ENCODE results near the gene PALM. TPM values are rescaled to one million over a fixed set of nuclear protein-coding genes. Genes with fewer than 3 reads are reported as not detected.

The PALM gene
- total RNA-seq, 3 donors from 2014 or later: 8.1 to 58.4 (median 13.0) TPM

GRCh38 chr19:674282-675151, 34.2 kb upstream of the PALM start:
- ATAC-seq (no peak), DNase-seq (peak in 1 of 3 donors; percentile 56)
- no peaks in the 10 kb centered on the region for H3K9me3 ChIP-seq
- peaks cover 10% of the 10 kb centered on the region for H3K4me1 ChIP-seq (ENCODE audit: low read depth)
- intact Hi-C loops (cut with DNase I, micrococcal nuclease): no loop called here
- H3K4me3 ChIP-seq: no peak overlapping the region
- no peaks in the 10 kb centered on the region for H3K36me3 ChIP-seq (ENCODE audit: low read depth)
- TF ChIP-seq CTCF (IDR thresholded peaks at IDR 0.05): no peak

- no peak for ATAC-seq
- no peak for DNase-seq
- intact Hi-C loops (cut with DNase I, micrococcal nuclease): no loop called here
- Histone ChIP-seq H3K4me3 (no peak overlapping the region), H3K9me3 (no peaks in the 10 kb centered on the region), H3K4me1 (ENCODE audit: low read depth) (peaks cover 12% of the 10 kb centered on the region), H3K36me3 (ENCODE audit: low read depth) (no peaks in the 10 kb centered on the region)
- no peak for TF ChIP-seq CTCF (IDR thresholded peaks at IDR 0.05)
Observed at GRCh38 chr19:676007-676338, 32.8 kb upstream of the PALM start.

- TF ChIP-seq CTCF (IDR thresholded peaks at IDR 0.05): no peak
- intact Hi-C loops (cut with DNase I, micrococcal nuclease): no loop called here
- no peaks in the 10 kb centered on the region for H3K36me3 ChIP-seq (ENCODE audit: low read depth)
- peak in 1 of 3 donors; percentile 57 for DNase-seq
- H3K4me1 ChIP-seq (ENCODE audit: low read depth): peaks cover 12% of the 10 kb centered on the region
- H3K9me3 ChIP-seq: no peaks in the 10 kb centered on the region
- H3K4me3 ChIP-seq: no peak within 1 kb of the TSS
- no peak for ATAC-seq
Observed at GRCh38 chr19:676339-677105, 32.2 kb upstream of the PALM start, which contains the start of gene FSTL3. TSS of gene FSTL3 (plus strand) at chr19:676392. CDS start at chr19:676424, 32 bp downstream.

- no peak overlapping the region for H3K4me3 ChIP-seq
- ATAC-seq: no peak
- no peak for TF ChIP-seq CTCF (IDR thresholded peaks at IDR 0.05)
- H3K4me1 ChIP-seq (ENCODE audit: low read depth): peaks cover 12% of the 10 kb centered on the region
- H3K36me3 ChIP-seq (ENCODE audit: low read depth): no peaks in the 10 kb centered on the region
- peak; percentile 42 to 74 (median 57) for DNase-seq
- intact Hi-C loops (cut with DNase I, micrococcal nuclease): no loop called here
- no peaks in the 10 kb centered on the region for H3K9me3 ChIP-seq
Observed at GRCh38 chr19:677201-677600, 31.5 kb upstream of the PALM start.

GRCh38 chr19:677601-678436, 30.9 kb upstream of the PALM start:
- Histone ChIP-seq H3K9me3 (no peaks in the 10 kb centered on the region), H3K36me3 (ENCODE audit: low read depth) (no peaks in the 10 kb centered on the region), H3K4me1 (ENCODE audit: low read depth) (peaks cover 12% of the 10 kb centered on the region), H3K4me3 (no peak overlapping the region)
- no peak for TF ChIP-seq CTCF (IDR thresholded peaks at IDR 0.05)
- intact Hi-C loops (cut with DNase I, micrococcal nuclease): no loop called here
- no peak for ATAC-seq
- DNase-seq: peak in 1 of 3 donors; percentile 59
